ENCODE data around the gene TMEM151B. TPM values are rescaled to one million over a fixed set of nuclear protein-coding genes. Genes with fewer than 3 reads are reported as not detected.

The TMEM151B gene
- polyA plus RNA-seq, 1 of the 3 experiments (the other 2 are of a cell fraction): 0.05 TPM

GRCh38 chr6:44229376-44230033 lies 40.7 kb upstream of the TMEM151B start:
- ChIA-PET CTCF (interaction anchor here (0.6 to 1.7 kb wide), 5 partner anchors 8 to 133 kb away, joined by 3 to 8 read pairs (median 3); no protein-coding TSS in a partner anchor), POLR2A (no interaction called here)
- DNase-seq: no peak
- TF ChIP-seq YY1 (IDR thresholded peaks at IDR 0.05; ENCODE audit: low read depth) (no peak), FOSL2 (IDR thresholded peaks at IDR 0.05; ENCODE audit: borderline replicate concordance, low read depth) (no peak), NFIC (IDR thresholded peaks at IDR 0.05; ENCODE audit: borderline replicate concordance) (no peak), MAX (IDR thresholded peaks at IDR 0.05; ENCODE audit: low read depth) (no peak), FOXM1 (IDR thresholded peaks at IDR 0.05; ENCODE audit: low read depth) (no peak), GABPA (IDR thresholded peaks at IDR 0.05; ENCODE audit: low read depth) (no peak), NRF1 (IDR thresholded peaks at IDR 0.05; ENCODE audit: low read depth, low read length) (no peak), TAF1 (IDR thresholded peaks at IDR 0.05; ENCODE audit: borderline replicate concordance, low read depth, low read length) (no peak)
- TF ChIP-seq, protein P1, sequence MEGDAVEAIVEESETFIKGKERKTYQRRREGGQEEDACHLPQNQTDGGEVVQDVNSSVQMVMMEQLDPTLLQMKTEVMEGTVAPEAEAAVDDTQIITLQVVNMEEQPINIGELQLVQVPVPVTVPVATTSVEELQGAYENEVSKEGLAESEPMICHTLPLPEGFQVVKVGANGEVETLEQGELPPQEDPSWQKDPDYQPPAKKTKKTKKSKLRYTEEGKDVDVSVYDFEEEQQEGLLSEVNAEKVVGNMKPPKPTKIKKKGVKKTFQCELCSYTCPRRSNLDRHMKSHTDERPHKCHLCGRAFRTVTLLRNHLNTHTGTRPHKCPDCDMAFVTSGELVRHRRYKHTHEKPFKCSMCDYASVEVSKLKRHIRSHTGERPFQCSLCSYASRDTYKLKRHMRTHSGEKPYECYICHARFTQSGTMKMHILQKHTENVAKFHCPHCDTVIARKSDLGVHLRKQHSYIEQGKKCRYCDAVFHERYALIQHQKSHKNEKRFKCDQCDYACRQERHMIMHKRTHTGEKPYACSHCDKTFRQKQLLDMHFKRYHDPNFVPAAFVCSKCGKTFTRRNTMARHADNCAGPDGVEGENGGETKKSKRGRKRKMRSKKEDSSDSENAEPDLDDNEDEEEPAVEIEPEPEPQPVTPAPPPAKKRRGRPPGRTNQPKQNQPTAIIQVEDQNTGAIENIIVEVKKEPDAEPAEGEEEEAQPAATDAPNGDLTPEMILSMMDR (IDR thresholded peaks at IDR 0.05): no peak
- TF ChIP-seq, protein P2, sequence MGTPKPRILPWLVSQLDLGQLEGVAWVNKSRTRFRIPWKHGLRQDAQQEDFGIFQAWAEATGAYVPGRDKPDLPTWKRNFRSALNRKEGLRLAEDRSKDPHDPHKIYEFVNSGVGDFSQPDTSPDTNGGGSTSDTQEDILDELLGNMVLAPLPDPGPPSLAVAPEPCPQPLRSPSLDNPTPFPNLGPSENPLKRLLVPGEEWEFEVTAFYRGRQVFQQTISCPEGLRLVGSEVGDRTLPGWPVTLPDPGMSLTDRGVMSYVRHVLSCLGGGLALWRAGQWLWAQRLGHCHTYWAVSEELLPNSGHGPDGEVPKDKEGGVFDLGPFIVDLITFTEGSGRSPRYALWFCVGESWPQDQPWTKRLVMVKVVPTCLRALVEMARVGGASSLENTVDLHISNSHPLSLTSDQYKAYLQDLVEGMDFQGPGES (IDR thresholded peaks at IDR 0.05; ENCODE audit: low read depth, low read length): no peak
- no peak overlapping the region for H3K9ac ChIP-seq
- H3K4me3 ChIP-seq (ENCODE audit: low read depth in 2 of 2, low read length in 1 of 2): no peak overlapping the region
- H3K27ac ChIP-seq (ENCODE audit: low read depth in 2 of 2, low read length in 1 of 2): peak overlapping the region in 1 of 2 experiments; percentile 17; a peak in 1 of 4 replicates
- no peak overlapping the region for H2AFZ ChIP-seq (ENCODE audit: low read depth)
- peaks cover 0 to 6% of the 10 kb centered on the region in 2 experiments for H3K36me3 ChIP-seq (replicated peaks in 1 of 2; ENCODE audit: control insufficient read depth in 1 of 2, insufficient read depth in 2 of 2, low read length in 1 of 2)
- H3K4me2 ChIP-seq: no peak overlapping the region
- H3K4me1 ChIP-seq (ENCODE audit: control insufficient read depth in 1 of 2, insufficient read depth in 2 of 2, low read depth in 1 of 2, low read length in 1 of 2): peaks cover 11 to 85% of the 10 kb centered on the region in 2 experiments
- no peaks in the 10 kb centered on the region for H3K27me3 ChIP-seq (ENCODE audit: insufficient read depth)
- H3K9me3 ChIP-seq: no peaks in the 10 kb centered on the region
- WGBS (ENCODE audit: low lambda C conversion rate): 98% methylated on average over 7 of the region's 11 CpGs
- peaks cover 5% of the 10 kb centered on the region; the same call in 1 of the 2 replicates for H4K20me1 ChIP-seq (ENCODE audit: insufficient read depth)
- peaks cover 5% of the 10 kb centered on the region; the same call in 1 of the 2 replicates for H3K79me2 ChIP-seq (ENCODE audit: insufficient read depth)
- no peaks in the 10 kb centered on the region for H3K9me2 ChIP-seq
- H3F3A ChIP-seq (replicated peaks; ENCODE audit: insufficient read depth): peaks cover 3% of the 10 kb centered on the region

- no peak overlapping the region for H3K4me3 ChIP-seq (ENCODE audit: low read depth in 2 of 2, low read length in 1 of 2)
- no peaks in the 10 kb centered on the region for H3K9me3 ChIP-seq
- H3K9me2 ChIP-seq: no peaks in the 10 kb centered on the region
- H3K9ac ChIP-seq: no peak overlapping the region
- H3K27ac ChIP-seq (ENCODE audit: low read depth in 2 of 2, low read length in 1 of 2): peak overlapping the region in 1 of 2 experiments; percentile 18; a peak in 1 of 4 replicates
- WGBS (ENCODE audit: low lambda C conversion rate): 93% methylated on average over 5 of the region's 10 CpGs
- peaks cover 13 to 85% of the 10 kb centered on the region in 2 experiments for H3K4me1 ChIP-seq (ENCODE audit: control insufficient read depth in 1 of 2, insufficient read depth in 2 of 2, low read depth in 1 of 2, low read length in 1 of 2)
- no peaks in the 10 kb centered on the region for H3K79me2 ChIP-seq (ENCODE audit: insufficient read depth)
- ChIA-PET POLR2A (no interaction called here), CTCF (interaction anchor here (1.0 to 8.5 kb wide), 5 partner anchors 8 to 134 kb away, joined by 3 to 224 read pairs (median 4); partner anchors contain the start of genes MYMX and SLC29A1)
- no peak for DNase-seq
- H3F3A ChIP-seq (replicated peaks; ENCODE audit: insufficient read depth): peaks cover 9% of the 10 kb centered on the region
- no peak overlapping the region for H3K4me2 ChIP-seq
- peaks cover 5% of the 10 kb centered on the region; the same call in 1 of the 2 replicates for H4K20me1 ChIP-seq (ENCODE audit: insufficient read depth)
- no peaks in the 10 kb centered on the region for H3K27me3 ChIP-seq (ENCODE audit: insufficient read depth)
- TF ChIP-seq FOXJ3 (CRISPR knock-in tag; IDR thresholded peaks at IDR 0.05) (no peak), SIN3A (IDR thresholded peaks at IDR 0.05; ENCODE audit: borderline replicate concordance, low read depth, low read length) (no peak), TEAD4 (IDR thresholded peaks at IDR 0.05; ENCODE audit: borderline replicate concordance, insufficient read depth) (no peak), TAF1 (IDR thresholded peaks at IDR 0.05; ENCODE audit: borderline replicate concordance, low read depth, low read length) (no peak), RXRA (IDR thresholded peaks at IDR 0.05; ENCODE audit: borderline replicate concordance, low read depth) (no peak), TCF12 (IDR thresholded peaks at IDR 0.05) (no peak), YY1 (IDR thresholded peaks at IDR 0.05; ENCODE audit: low read depth) (no peak), SMC3 (IDR thresholded peaks at IDR 0.05; ENCODE audit: low read depth, low read length) (no peak)
- TF ChIP-seq, protein P2 (IDR thresholded peaks at IDR 0.05; ENCODE audit: low read depth, low read length): no peak
- TF ChIP-seq, protein P3, sequence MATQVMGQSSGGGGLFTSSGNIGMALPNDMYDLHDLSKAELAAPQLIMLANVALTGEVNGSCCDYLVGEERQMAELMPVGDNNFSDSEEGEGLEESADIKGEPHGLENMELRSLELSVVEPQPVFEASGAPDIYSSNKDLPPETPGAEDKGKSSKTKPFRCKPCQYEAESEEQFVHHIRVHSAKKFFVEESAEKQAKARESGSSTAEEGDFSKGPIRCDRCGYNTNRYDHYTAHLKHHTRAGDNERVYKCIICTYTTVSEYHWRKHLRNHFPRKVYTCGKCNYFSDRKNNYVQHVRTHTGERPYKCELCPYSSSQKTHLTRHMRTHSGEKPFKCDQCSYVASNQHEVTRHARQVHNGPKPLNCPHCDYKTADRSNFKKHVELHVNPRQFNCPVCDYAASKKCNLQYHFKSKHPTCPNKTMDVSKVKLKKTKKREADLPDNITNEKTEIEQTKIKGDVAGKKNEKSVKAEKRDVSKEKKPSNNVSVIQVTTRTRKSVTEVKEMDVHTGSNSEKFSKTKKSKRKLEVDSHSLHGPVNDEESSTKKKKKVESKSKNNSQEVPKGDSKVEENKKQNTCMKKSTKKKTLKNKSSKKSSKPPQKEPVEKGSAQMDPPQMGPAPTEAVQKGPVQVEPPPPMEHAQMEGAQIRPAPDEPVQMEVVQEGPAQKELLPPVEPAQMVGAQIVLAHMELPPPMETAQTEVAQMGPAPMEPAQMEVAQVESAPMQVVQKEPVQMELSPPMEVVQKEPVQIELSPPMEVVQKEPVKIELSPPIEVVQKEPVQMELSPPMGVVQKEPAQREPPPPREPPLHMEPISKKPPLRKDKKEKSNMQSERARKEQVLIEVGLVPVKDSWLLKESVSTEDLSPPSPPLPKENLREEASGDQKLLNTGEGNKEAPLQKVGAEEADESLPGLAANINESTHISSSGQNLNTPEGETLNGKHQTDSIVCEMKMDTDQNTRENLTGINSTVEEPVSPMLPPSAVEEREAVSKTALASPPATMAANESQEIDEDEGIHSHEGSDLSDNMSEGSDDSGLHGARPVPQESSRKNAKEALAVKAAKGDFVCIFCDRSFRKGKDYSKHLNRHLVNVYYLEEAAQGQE (IDR thresholded peaks at IDR 0.05; ENCODE audit: low read depth, low read length): no peak
- no peak overlapping the region for H2AFZ ChIP-seq (ENCODE audit: low read depth)
- peaks cover 0 to 6% of the 10 kb centered on the region in 2 experiments for H3K36me3 ChIP-seq (replicated peaks in 1 of 2; ENCODE audit: control insufficient read depth in 1 of 2, insufficient read depth in 2 of 2, low read length in 1 of 2)
Measured at GRCh38 chr6:44230034-44230675, 40.1 kb upstream of the TMEM151B start.
